GM06990 (cell line): ENCODE measurements around the gene ACTR10.
A peak's percentile ranks its signal among the peaks of the same experiment; 100 is the strongest.

Experiments used
- DNase-seq: peaks from one replicate; pipeline ENCODE4 v3.0.0-alpha.2; 2011; ENCODE audit not compliant: insufficient read length; ENCODE audit errors: extremely low read depth
- H3K27me3 ChIP-seq: replicated peaks from 2 replicates; pipeline ENCODE4 v1.6.0; 2011; ENCODE audit warnings: low read length; ENCODE audit not compliant: control insufficient read depth, insufficient read depth
- H3K36me3 ChIP-seq: 2 replicates; pipeline ENCODE4 v1.5.1; 2011; ENCODE audit warnings: low read length; ENCODE audit not compliant: control insufficient read depth, insufficient read depth
- H3K4me3 ChIP-seq: replicated peaks from 2 replicates; pipeline ENCODE4 v1.5.1; 2011; ENCODE audit warnings: low read depth, mild to moderate bottlenecking, control low read depth, low read length
- TF ChIP-seq, protein P1 (sequence below): IDR thresholded peaks from 2 replicates; pipeline ENCODE4 v1.5.1; 2011; ENCODE audit warnings: low read length, control low read depth, mild to moderate bottlenecking, inconsistent platforms; ENCODE audit not compliant: insufficient read depth, poor library complexity, severe bottlenecking

ACTR10 gene

GRCh38 chr14:58270628-58271027, 70.7 kb downstream of the ACTR10 start:
- Histone ChIP-seq H3K27me3 (no peaks in the 10 kb centered on the region), H3K36me3 (peaks cover 16% of the 10 kb centered on the region), H3K4me3 (no peak overlapping the region)
- TF ChIP-seq, protein P1, sequence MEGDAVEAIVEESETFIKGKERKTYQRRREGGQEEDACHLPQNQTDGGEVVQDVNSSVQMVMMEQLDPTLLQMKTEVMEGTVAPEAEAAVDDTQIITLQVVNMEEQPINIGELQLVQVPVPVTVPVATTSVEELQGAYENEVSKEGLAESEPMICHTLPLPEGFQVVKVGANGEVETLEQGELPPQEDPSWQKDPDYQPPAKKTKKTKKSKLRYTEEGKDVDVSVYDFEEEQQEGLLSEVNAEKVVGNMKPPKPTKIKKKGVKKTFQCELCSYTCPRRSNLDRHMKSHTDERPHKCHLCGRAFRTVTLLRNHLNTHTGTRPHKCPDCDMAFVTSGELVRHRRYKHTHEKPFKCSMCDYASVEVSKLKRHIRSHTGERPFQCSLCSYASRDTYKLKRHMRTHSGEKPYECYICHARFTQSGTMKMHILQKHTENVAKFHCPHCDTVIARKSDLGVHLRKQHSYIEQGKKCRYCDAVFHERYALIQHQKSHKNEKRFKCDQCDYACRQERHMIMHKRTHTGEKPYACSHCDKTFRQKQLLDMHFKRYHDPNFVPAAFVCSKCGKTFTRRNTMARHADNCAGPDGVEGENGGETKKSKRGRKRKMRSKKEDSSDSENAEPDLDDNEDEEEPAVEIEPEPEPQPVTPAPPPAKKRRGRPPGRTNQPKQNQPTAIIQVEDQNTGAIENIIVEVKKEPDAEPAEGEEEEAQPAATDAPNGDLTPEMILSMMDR = no peak
- DNase-seq = no peak

GRCh38 chr14:58272588-58273372, 72.8 kb downstream of the ACTR10 start:
- TF ChIP-seq, protein P1 = peak; percentile 33
- Histone ChIP-seq H3K27me3 (no peaks in the 10 kb centered on the region), H3K4me3 (no peak overlapping the region), H3K36me3 (peaks cover 13% of the 10 kb centered on the region)
- DNase-seq = no peak

GRCh38 chr14:58274881-58275280, 74.9 kb downstream of the ACTR10 start:
- no peak overlapping the region for H3K4me3 ChIP-seq
- H3K27me3 ChIP-seq = no peaks in the 10 kb centered on the region
- TF ChIP-seq, protein P1 = no peak
- H3K36me3 ChIP-seq = peaks cover 10% of the 10 kb centered on the region
- no peak for DNase-seq

DNA sequence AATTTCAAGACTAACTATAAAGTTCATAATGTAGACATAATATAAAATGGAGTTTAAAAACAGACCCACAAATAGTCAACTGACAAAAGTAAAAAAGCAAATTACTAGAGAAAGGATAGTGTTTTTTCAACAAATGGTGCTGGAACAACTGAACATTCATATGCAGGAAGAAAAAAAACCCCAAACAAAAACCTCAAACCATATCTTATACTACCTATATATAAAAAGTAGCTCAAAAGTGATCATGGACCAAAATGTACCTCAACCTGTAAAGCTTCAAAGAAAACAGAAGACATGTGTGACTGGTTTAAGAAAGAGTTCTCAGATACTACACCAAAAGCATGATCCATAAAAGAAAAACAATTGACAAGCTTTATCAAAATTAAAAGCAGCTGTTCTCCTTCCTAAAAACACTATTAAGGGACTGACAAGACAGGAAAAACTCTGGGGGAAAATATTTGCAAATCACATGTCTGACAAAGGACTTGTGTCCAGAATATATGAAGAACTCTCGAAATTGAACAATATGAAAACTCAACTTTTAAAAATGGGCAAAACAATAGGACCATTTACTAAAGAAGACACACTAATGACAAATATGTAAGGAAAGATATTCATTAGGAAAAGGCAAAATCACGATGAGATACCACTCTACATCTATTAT, 75.7 kb downstream of the ACTR10 start:
- DNase-seq = no peak
- Histone ChIP-seq H3K4me3 (no peak overlapping the region), H3K36me3 (peaks cover 10% of the 10 kb centered on the region), H3K27me3 (no peaks in the 10 kb centered on the region)
- TF ChIP-seq, protein P1 = no peak

GRCh38 chr14:58276208-58276607, 76.3 kb downstream of the ACTR10 start:
- Histone ChIP-seq H3K27me3 (no peaks in the 10 kb centered on the region), H3K4me3 (no peak overlapping the region), H3K36me3 (peaks cover 10% of the 10 kb centered on the region)
- no peak for DNase-seq
- TF ChIP-seq, protein P1 = no peak
